ENCODE data around the gene ELL2.

ELL2 gene

GRCh38 chr5:95956021-95956899, 5.4 kb downstream of the ELL2 start:
- peak in 1 of 14 donors; percentile 37 for DNase-seq

- no peak for DNase-seq
These were observed 6.9 kb downstream of the ELL2 start for GRCh38 chr5:95954716-95955115.

- no peak for DNase-seq
These were observed 8.5 kb downstream of the ELL2 start for GRCh38 chr5:95953021-95953702.

GRCh38 chr5:95951916-95952315, 9.7 kb downstream of the ELL2 start:
- DNase-seq = no peak

GRCh38 chr5:95949810-95950209, 11.8 kb downstream of the ELL2 start:
- no peak for DNase-seq

GRCh38 chr5:95948631-95949030, 13.0 kb downstream of the ELL2 start:
- no peak for DNase-seq

- no peak for DNase-seq
These were observed 15.2 kb downstream of the ELL2 start for GRCh38 chr5:95946451-95946850.

- no peak for DNase-seq
These were observed 18.7 kb downstream of the ELL2 start for GRCh38 chr5:95942968-95943367.

- no peak for DNase-seq
These were observed 19.2 kb downstream of the ELL2 start for GRCh38 chr5:95942414-95942813.

GRCh38 chr5:95941756-95942155, 19.9 kb downstream of the ELL2 start:
- DNase-seq = no peak

- DNase-seq = peak in 7 of 14 donors; percentile 22 to 47 (median 42)
These were observed 20.6 kb downstream of the ELL2 start for GRCh38 chr5:95940758-95941682.

- no peak for DNase-seq
These were observed 22.2 kb downstream of the ELL2 start for GRCh38 chr5:95939465-95939864.

GRCh38 chr5:95938766-95939165, 22.9 kb downstream of the ELL2 start:
- no peak for DNase-seq

- DNase-seq = no peak
These were observed 23.3 kb downstream of the ELL2 start for GRCh38 chr5:95938347-95938746.

- no peak for DNase-seq
These were observed 24.0 kb downstream of the ELL2 start for GRCh38 chr5:95937607-95938152.

GRCh38 chr5:95936812-95937397, 24.7 kb downstream of the ELL2 start:
- no peak for DNase-seq

- DNase-seq = no peak
These were observed 26.0 kb downstream of the ELL2 start for GRCh38 chr5:95935553-95936100.

- DNase-seq = no peak
These were observed 27.3 kb downstream of the ELL2 start for GRCh38 chr5:95934207-95934804.

GRCh38 chr5:95932941-95933340, 28.7 kb downstream of the ELL2 start:
- DNase-seq = no peak

GRCh38 chr5:95931079-95931833, 30.4 kb downstream of the ELL2 start:
- no peak for DNase-seq
